HAP-1 (cell line): ENCODE results near the gene ZEB2.

Experiments used
- DNase-seq, 2 experiments: peaks; one replicate each; pipeline ENCODE4 v3.0.0-alpha.2; 2016 to 2020; ENCODE audit warnings: low spot score in 2 of 2
- H3K27me3 ChIP-seq: fragments of 250-450 bp; sonication (Bioruptor Pico); 2 replicates; pipeline ENCODE4 v1.5.1; 2020; ENCODE audit warnings: low read depth, mild to moderate bottlenecking, moderate library complexity
- H3K36me3 ChIP-seq: fragments of 250-450 bp; sonication (Bioruptor Pico); replicated peaks from 2 replicates; pipeline ENCODE4 v1.5.1; 2020; ENCODE audit warnings: mild to moderate bottlenecking
- H3K4me1 ChIP-seq: fragments of 250-450 bp; sonication (Bioruptor Pico); 2 replicates; pipeline ENCODE4 v1.5.1; 2020; ENCODE audit warnings: mild to moderate bottlenecking
- H3K4me3 ChIP-seq: fragments of 250-450 bp; sonication (Bioruptor Pico); 2 replicates; pipeline ENCODE4 v1.5.1; 2020; ENCODE audit warnings: mild to moderate bottlenecking, moderate library complexity
- H3K9me3 ChIP-seq: fragments of 250-450 bp; sonication (Bioruptor Pico); 2 replicates; pipeline ENCODE4 v1.5.1; 2020; ENCODE audit warnings: mild to moderate bottlenecking, moderate library complexity
- in situ Hi-C: fragments of 300-500 bp; cut with MboI; formaldehyde crosslinking; loops from 3 replicates; pipeline ENCODE4 v1.14.3; 2020; ENCODE audit warnings: low sequenced_read_pairs, inconsistent platforms, mixed read lengths

The ZEB2 gene

GRCh38 chr2:144546933-144547332 lies 27.0 kb upstream of the ZEB2 start:
- DNase-seq = no peak
- H3K36me3 ChIP-seq = no peaks in the 10 kb centered on the region
- peaks cover 18% of the 10 kb centered on the region for H3K4me1 ChIP-seq
- in situ Hi-C loops = no loop called here
- no peak overlapping the region for H3K4me3 ChIP-seq
- 0 out of 2 replicates have a peak, but pooled peaks cover 3% of the 10 kb centered on the region for H3K27me3 ChIP-seq
- no peaks in the 10 kb centered on the region; the same call in 1 of the 2 replicates for H3K9me3 ChIP-seq

GRCh38 chr2:144545787-144546186 lies 25.9 kb upstream of the ZEB2 start:
- Histone ChIP-seq H3K9me3 (no peaks in the 10 kb centered on the region; the same call in 1 of the 2 replicates), H3K4me1 (peaks cover 18% of the 10 kb centered on the region)
- in situ Hi-C loops = no loop called here

GRCh38 chr2:144544053-144544452 lies 24.1 kb upstream of the ZEB2 start:
- 0 out of 2 replicates have a peak, but pooled peaks cover 3% of the 10 kb centered on the region for H3K27me3 ChIP-seq
- no peak for DNase-seq
- H3K36me3 ChIP-seq = no peaks in the 10 kb centered on the region
- H3K4me3 ChIP-seq = no peak overlapping the region
- peaks cover 9% of the 10 kb centered on the region for H3K4me1 ChIP-seq
- no peaks in the 10 kb centered on the region; the same call in 1 of the 2 replicates for H3K9me3 ChIP-seq
- in situ Hi-C loops = no loop called here

More at GRCh38 chr2:144545787-144546186, 25.9 kb upstream of the ZEB2 start:
- no peaks in the 10 kb centered on the region for H3K36me3 ChIP-seq
- H3K4me3 ChIP-seq = no peak overlapping the region
- H3K27me3 ChIP-seq = 0 out of 2 replicates have a peak, but pooled peaks cover 3% of the 10 kb centered on the region
- no peak for DNase-seq

- Histone ChIP-seq H3K4me1 (no peaks in the 10 kb centered on the region), H3K27me3 (no peaks in the 10 kb centered on the region), H3K36me3 (no peaks in the 10 kb centered on the region), H3K4me3 (no peak overlapping the region), H3K9me3 (no peaks in the 10 kb centered on the region; the same call in 1 of the 2 replicates)
- in situ Hi-C loops = no loop called here
- no peak for DNase-seq
Observed at GRCh38 chr2:144541396-144541795, 21.5 kb upstream of the ZEB2 start.

GRCh38 chr2:144539289-144539782 lies 19.4 kb upstream of the ZEB2 start:
- H3K27me3 ChIP-seq = no peaks in the 10 kb centered on the region
- in situ Hi-C loops = no loop called here
- H3K4me1 ChIP-seq = no peaks in the 10 kb centered on the region
- H3K9me3 ChIP-seq = no peaks in the 10 kb centered on the region; the same call in 1 of the 2 replicates
- H3K36me3 ChIP-seq = no peaks in the 10 kb centered on the region
- no peak overlapping the region for H3K4me3 ChIP-seq
- no peak for DNase-seq

- H3K9me3 ChIP-seq = no peaks in the 10 kb centered on the region
- H3K4me3 ChIP-seq = no peak overlapping the region
- no peaks in the 10 kb centered on the region for H3K36me3 ChIP-seq
- in situ Hi-C loops = no loop called here
- no peaks in the 10 kb centered on the region for H3K27me3 ChIP-seq
- H3K4me1 ChIP-seq = no peaks in the 10 kb centered on the region
- DNase-seq = no peak
Observed at GRCh38 chr2:144535300-144535699, 15.4 kb upstream of the ZEB2 start.

GRCh38 chr2:144533221-144533620 lies 13.3 kb upstream of the ZEB2 start:
- in situ Hi-C loops = no loop called here
- no peak for DNase-seq
- H3K4me3 ChIP-seq = no peak overlapping the region
- H3K36me3 ChIP-seq = no peaks in the 10 kb centered on the region
- no peaks in the 10 kb centered on the region for H3K9me3 ChIP-seq
- H3K27me3 ChIP-seq = no peaks in the 10 kb centered on the region
- H3K4me1 ChIP-seq = no peaks in the 10 kb centered on the region

- in situ Hi-C loops = no loop called here
- H3K36me3 ChIP-seq = no peaks in the 10 kb centered on the region
- no peaks in the 10 kb centered on the region for H3K9me3 ChIP-seq
- no peak for DNase-seq
- no peaks in the 10 kb centered on the region for H3K27me3 ChIP-seq
- H3K4me1 ChIP-seq = no peaks in the 10 kb centered on the region
- no peak overlapping the region for H3K4me3 ChIP-seq
Observed at GRCh38 chr2:144530596-144530995, 10.7 kb upstream of the ZEB2 start.

- DNase-seq = no peak
- H3K27me3 ChIP-seq = no peaks in the 10 kb centered on the region
- in situ Hi-C loops = no loop called here
- H3K9me3 ChIP-seq = no peaks in the 10 kb centered on the region
- H3K4me3 ChIP-seq = no peak overlapping the region
- H3K36me3 ChIP-seq = no peaks in the 10 kb centered on the region
- H3K4me1 ChIP-seq = peaks cover 4% of the 10 kb centered on the region; the same call in 1 of the 2 replicates
Observed at GRCh38 chr2:144529841-144530240, 9.9 kb upstream of the ZEB2 start.

GRCh38 chr2:144528108-144528507 lies 8.2 kb upstream of the ZEB2 start:
- in situ Hi-C loops = no loop called here

GRCh38 chr2:144526831-144527230 lies 6.9 kb upstream of the ZEB2 start:
- in situ Hi-C loops = no loop called here
- Histone ChIP-seq H3K27me3 (no peaks in the 10 kb centered on the region), H3K9me3 (no peaks in the 10 kb centered on the region), H3K4me3 (no peak overlapping the region), H3K36me3 (no peaks in the 10 kb centered on the region), H3K4me1 (peaks cover 25% of the 10 kb centered on the region)
- no peak for DNase-seq

More at GRCh38 chr2:144528108-144528507, 8.2 kb upstream of the ZEB2 start:
- Histone ChIP-seq H3K9me3 (no peaks in the 10 kb centered on the region), H3K4me1 (peaks cover 12% of the 10 kb centered on the region), H3K27me3 (no peaks in the 10 kb centered on the region), H3K4me3 (no peak overlapping the region), H3K36me3 (no peaks in the 10 kb centered on the region)
- DNase-seq = no peak

- H3K4me3 ChIP-seq = peak overlapping the region; percentile 31
- no peaks in the 10 kb centered on the region for H3K27me3 ChIP-seq
- H3K4me1 ChIP-seq = peaks cover 37% of the 10 kb centered on the region
- in situ Hi-C loops = no loop called here
- H3K9me3 ChIP-seq = no peaks in the 10 kb centered on the region
- H3K36me3 ChIP-seq = no peaks in the 10 kb centered on the region
- peak in 1 of 2 experiments; percentile 86 for DNase-seq
Observed at GRCh38 chr2:144524118-144525009, 4.4 kb upstream of the ZEB2 start.

- peaks cover 41% of the 10 kb centered on the region for H3K4me1 ChIP-seq
- in situ Hi-C loops = no loop called here
- no peaks in the 10 kb centered on the region for H3K36me3 ChIP-seq
- H3K9me3 ChIP-seq = no peaks in the 10 kb centered on the region
- no peaks in the 10 kb centered on the region for H3K27me3 ChIP-seq
- DNase-seq = no peak
- H3K4me3 ChIP-seq = peak overlapping the region; percentile 31
Observed at GRCh38 chr2:144523596-144524117, 3.7 kb upstream of the ZEB2 start.
